HL-60/S4 (cell line): Measurements from ENCODE around the gene SLX9.

ENCODE experiments used
- in situ Hi-C: fragments of 300-500 bp; cut with MboI; formaldehyde crosslinking; loops from 2 replicates; pipeline ENCODE4 v1.14.3; 2022; ENCODE audit warnings: low sequenced_read_pairs

Gene SLX9

GRCh38 chr21:44939532-44940115 lies at the start of gene SLX9:
Gene SLX9 (plus strand): TSS chr21:44940029. CDS start chr21:44940058, 29 bp downstream.
- in situ Hi-C loops = loop anchor here (10.0 to 25.0 kb wide), 2 partner anchors 145 to 427 kb away; no protein-coding TSS in a partner anchor

GRCh38 chr21:44890338-44890931 lies 49.4 kb upstream of the SLX9 start:
- in situ Hi-C loops = loop anchor here (5.0 kb wide), 1 partner anchor 37 kb away; no protein-coding TSS in a partner anchor

GRCh38 chr21:44890961-44891541 lies 48.8 kb upstream of the SLX9 start:
- in situ Hi-C loops = loop anchor here (5.0 kb wide), 1 partner anchor 36 kb away; no protein-coding TSS in a partner anchor

GRCh38 chr21:44891631-44892031 lies 48.2 kb upstream of the SLX9 start:
- in situ Hi-C loops = loop anchor here (5.0 kb wide), 1 partner anchor 36 kb away; no protein-coding TSS in a partner anchor

- in situ Hi-C loops = loop anchor here (5.0 kb wide), 1 partner anchor 35 kb away; no protein-coding TSS in a partner anchor
Measured at GRCh38 chr21:44892095-44892494, 47.7 kb upstream of the SLX9 start.

- in situ Hi-C loops = loop anchor here (5.0 kb wide), 1 partner anchor 35 kb away; no protein-coding TSS in a partner anchor
Measured at GRCh38 chr21:44892536-44893277, 47.1 kb upstream of the SLX9 start.

- in situ Hi-C loops = loop anchor here (5.0 kb wide), 1 partner anchor 34 kb away; no protein-coding TSS in a partner anchor
Measured at GRCh38 chr21:44893278-44893556, 46.6 kb upstream of the SLX9 start.

- in situ Hi-C loops = loop anchor here (5.0 kb wide), 1 partner anchor 33 kb away; no protein-coding TSS in a partner anchor
Measured at GRCh38 chr21:44893948-44894656, 45.7 kb upstream of the SLX9 start.

GRCh38 chr21:44894687-44895302 lies 45.0 kb upstream of the SLX9 start:
- in situ Hi-C loops = loop anchor here (5.0 kb wide), 1 partner anchor 33 kb away; no protein-coding TSS in a partner anchor

GRCh38 chr21:44895859-44896258 lies 44.0 kb upstream of the SLX9 start:
- in situ Hi-C loops = no loop called here

GRCh38 chr21:44896561-44897286 lies 43.1 kb upstream of the SLX9 start:
- in situ Hi-C loops = no loop called here

- in situ Hi-C loops = no loop called here
Measured at GRCh38 chr21:44897326-44898010, 42.4 kb upstream of the SLX9 start.

- in situ Hi-C loops = no loop called here
Measured at GRCh38 chr21:44898011-44898488, 41.8 kb upstream of the SLX9 start.

GRCh38 chr21:44898851-44899767 lies 40.7 kb upstream of the SLX9 start:
- in situ Hi-C loops = no loop called here

- in situ Hi-C loops = no loop called here
Measured at GRCh38 chr21:44899768-44900558, 39.9 kb upstream of the SLX9 start.

- in situ Hi-C loops = no loop called here
Measured at GRCh38 chr21:44900559-44901251, 39.1 kb upstream of the SLX9 start.
